COR-L47 (cell line): ENCODE data around the gene SRC.

Source experiments
- DNase-seq: peaks from one replicate; lab custom pipeline; 2025; lab: John Stamatoyannopoulos, UW

Gene SRC

GRCh38 chr20:37315021-37315451, 30.9 kb upstream of the SRC start:
- DNase-seq = no peak

GRCh38 chr20:37315452-37316110, 30.4 kb upstream of the SRC start:
- no peak for DNase-seq

DNA sequence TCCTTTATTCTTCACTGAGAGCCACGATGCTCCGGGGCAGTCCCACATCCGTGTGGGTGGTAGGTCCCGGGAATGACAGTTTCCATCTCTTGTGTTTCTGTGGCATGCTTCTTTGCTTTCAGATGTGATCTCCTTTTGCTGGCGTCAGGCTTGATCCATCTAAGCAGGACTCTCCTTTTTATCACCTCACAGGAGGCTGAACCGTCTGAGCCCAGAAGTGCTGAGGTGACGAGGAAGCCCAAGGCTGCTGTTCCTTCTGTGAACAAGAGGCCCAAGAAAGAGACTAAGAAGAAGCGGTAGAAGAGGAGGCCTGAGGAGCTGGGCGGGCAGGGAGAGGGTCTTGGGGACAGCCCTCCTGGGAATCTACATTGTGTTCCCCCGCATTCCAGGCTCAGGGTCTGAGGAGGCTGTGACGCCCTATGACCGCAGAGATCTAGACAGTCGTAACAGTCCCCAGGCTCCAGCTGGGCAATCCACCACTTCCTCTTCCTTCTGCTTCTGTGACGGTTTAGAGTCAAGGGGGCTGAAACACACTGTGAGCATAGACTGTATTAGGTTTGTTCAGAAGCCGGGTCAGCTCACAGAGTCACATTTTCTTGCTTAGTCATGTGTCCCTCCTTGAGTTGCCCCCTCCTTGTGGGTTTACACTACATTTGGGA, 29.7 kb upstream of the SRC start:
- no peak for DNase-seq

DNA sequence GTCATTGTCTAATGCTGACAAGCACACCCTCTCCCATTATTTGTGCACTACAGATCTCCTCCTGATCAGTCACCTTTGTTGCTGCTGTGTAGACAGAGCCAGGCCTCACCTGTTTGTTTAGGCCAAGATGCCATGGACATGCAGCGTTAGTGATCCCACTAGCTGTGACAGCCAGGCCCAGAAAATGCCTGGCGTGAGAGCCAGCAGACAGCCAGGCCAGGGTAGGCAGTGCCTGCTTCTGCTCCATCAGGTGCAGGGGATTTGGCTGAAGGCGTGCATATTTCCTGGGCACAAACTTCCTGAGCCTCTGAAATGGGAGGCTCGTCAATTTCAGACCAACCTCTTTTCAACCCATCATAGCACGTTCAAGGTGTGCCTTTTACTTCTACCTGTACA, 29.2 kb upstream of the SRC start:
- DNase-seq = peak; percentile 68

GRCh38 chr20:37317316-37317715, 28.6 kb upstream of the SRC start:
- DNase-seq = no peak

DNA sequence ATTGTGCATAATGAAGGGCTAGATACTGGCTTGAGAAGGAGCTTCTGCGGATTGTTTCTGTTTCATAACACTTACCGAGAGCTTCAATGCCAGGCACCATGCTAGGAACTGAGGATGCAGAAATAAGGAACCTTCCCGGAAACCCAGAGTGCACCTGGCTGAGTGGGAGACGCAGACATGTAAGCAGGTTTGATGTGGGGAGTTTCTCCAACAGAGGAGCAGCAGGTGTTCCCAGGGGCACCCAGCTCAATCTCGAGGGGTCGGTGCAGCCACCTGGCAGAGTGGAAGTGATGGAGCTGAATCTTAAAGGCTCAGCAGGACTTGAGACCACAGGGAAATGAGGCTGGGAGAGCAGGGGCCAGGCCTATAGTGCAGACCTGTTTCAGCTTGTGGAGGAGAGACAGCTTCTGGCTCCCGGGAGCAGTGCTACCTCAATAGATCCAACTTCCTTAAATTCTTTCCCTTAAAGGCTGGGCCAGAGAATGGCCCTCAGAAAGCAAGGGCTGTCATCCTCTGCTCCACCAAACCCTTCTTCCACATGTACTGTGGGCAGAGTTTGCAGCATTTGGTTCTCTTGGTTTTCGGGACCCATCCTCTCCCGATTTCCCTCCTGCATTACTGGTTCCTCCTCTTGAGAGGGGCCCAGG, 27.8 kb upstream of the SRC start:
- DNase-seq = no peak

DNA sequence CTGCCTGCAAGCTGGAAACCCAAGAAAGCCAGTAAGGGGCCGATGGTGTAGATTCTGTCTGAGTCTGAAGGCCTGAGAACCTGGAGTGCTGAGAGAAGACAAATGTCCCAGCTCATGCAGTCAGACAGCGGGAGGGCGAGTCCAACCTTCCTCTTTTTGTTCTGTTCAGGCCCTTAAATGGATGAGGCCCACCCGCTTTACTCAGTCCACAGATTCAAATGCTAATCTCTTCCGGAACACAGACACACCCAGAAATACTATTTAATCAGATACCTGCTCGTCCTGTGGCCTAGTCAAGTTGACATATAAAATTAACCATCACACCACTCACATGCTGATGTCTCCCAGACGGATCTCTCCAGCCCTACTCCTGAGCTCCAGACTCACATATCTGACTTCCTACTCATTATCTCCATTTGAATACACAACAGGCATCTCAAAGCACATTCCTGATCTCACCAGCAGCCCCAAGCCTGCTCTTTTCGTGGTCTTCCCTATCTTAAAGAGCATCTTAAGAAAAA, 26.7 kb upstream of the SRC start:
- DNase-seq = no peak

DNA sequence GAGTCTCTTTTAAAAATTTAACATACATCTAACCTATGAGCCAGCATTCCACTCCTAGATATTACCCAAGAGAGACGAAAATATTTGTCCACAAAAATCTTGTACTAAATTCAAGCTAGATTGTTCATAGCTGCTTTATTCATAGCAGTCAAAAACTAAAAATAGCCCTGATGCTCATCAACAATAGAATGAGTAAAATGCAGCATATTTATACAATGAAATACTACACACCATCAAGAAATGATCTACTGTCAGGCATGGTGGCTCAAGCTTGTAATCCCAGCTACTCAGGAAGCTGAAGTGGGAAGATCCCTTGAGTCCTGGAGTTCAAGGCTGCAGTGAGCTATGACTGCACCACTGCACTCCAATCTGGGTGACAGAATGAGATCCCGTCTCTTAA, 22.0 kb upstream of the SRC start:
- no peak for DNase-seq

DNA sequence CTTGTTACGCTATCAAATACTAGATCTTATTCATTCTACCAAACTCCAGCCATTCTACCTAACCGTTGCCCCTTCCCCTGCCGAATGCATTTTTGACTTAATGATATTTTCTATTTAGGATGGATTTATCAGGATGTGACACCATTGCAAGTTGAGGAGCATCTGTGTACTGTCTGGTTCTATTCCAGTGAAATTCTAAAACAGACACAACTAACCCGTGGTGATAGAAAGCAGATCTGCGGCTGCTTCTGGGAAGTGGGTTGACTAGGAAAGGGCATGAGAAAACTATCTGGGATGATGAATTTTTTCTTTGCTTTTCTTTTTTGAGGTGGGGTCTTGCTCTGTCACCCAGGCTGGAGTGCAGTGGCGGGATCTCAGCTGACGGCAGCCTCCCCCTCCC, 20.7 kb upstream of the SRC start:
- DNase-seq = no peak

DNA sequence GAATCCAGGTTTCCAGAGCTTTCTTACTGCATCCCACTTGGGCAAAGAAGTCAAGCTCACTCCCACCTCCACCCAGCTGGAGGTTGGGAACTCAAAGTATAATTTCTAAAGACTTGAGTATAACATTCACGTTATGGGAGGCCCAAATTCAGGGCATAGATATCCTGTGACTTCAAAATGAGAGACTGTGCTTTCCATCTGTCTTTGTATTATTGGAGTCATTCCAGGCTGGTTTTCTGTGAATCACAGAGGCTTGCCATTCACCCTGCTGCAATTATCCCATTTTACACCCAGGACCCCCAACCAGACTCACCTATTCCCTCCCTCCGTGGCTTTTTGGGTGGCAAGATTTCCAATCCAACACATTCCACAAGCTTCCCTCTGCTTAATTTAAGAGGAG, 19.3 kb upstream of the SRC start:
- DNase-seq = no peak

DNA sequence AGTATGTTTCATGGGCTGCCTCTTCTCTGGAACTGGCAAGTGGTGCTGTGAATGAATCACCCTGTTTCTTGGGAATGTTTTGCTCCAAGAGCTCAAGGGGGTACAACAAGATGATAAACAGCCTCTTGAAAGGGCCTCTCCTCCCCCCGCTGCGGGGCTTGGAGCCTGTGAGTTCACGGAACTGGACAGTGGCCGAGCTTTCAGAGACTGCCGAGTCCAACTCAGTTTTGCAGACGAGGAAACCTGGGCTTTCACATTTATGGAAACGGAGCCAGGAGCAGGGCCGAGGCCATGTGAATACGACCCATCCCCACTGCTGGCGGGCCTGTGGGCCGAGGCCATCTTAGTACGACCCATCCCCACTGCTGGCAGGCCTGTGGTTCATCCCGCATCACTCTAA, 18.2 kb upstream of the SRC start:
- DNase-seq = no peak

- no peak for DNase-seq
Observed at GRCh38 chr20:37328149-37328945, 17.6 kb upstream of the SRC start.

DNA sequence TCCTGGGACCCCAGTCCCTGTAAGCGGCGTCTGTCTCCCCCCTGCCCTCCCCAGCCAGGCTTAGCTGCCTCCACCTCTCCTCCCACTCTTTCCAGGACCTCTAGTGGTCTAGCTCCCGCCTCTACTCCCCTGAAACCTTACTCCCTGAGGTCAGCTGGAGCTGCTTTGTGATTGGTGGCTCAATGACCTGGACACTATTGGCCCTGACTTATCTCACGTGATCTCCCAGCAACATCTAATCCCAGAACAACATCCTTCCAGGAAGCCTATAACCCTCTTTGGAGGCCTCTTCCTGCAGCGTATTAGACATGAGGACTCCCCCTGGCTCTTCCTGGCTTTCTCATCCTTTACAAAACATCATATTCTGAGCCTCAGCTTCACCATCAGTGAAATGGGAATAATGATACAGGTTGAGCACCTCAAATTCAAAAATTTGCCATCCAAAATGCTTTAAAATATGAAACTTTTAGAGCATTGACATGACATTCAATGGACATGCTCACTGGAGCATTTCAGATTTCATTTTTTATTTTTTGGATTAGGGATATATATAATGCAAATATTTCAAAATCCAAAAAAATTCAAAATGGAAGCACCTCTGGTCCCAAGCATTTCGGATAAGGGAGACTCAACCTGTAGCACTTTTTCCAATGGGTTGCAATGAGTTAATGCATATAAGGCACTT, 16.3 kb upstream of the SRC start:
- no peak for DNase-seq

GRCh38 chr20:37330316-37330715, 15.6 kb upstream of the SRC start:
- DNase-seq = no peak

DNA sequence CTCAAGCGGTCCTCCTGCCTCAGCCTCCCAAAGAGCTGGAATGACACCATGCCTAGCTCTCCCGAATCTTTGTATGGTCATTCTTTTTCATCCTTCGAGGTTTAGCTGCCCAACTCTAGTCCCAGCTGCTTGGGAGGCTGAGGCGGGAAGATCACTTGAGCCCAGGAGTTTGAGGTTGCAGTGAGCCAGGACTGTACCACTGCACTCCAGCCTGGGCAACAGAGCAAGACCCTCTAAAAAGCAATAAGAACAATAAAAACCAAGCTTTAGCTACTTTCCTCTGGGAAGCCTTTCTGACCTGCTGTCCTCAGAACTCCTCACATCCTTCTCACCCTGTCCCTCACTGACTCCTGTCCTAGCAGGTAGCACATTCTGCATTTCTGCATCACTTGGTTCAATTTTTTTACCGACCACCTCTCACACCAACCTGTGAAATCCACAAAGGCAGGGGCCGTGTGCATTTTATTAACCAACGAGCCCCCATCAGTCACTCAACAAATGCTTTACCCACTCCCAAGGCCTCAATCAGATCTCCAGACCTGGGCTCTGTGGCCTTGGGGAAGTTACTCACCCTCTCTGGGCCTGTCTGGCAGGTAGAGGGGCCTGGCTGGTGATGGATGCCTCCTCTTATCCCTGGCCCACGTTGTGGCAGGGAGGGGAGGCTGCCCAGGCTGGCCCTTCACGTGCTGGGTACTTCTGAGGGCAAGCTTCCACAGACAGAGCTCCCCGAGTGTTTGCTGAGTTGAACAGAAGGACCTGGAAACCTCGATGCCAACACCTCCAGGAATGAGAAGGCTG, 14.7 kb upstream of the SRC start:
- DNase-seq = no peak

DNA sequence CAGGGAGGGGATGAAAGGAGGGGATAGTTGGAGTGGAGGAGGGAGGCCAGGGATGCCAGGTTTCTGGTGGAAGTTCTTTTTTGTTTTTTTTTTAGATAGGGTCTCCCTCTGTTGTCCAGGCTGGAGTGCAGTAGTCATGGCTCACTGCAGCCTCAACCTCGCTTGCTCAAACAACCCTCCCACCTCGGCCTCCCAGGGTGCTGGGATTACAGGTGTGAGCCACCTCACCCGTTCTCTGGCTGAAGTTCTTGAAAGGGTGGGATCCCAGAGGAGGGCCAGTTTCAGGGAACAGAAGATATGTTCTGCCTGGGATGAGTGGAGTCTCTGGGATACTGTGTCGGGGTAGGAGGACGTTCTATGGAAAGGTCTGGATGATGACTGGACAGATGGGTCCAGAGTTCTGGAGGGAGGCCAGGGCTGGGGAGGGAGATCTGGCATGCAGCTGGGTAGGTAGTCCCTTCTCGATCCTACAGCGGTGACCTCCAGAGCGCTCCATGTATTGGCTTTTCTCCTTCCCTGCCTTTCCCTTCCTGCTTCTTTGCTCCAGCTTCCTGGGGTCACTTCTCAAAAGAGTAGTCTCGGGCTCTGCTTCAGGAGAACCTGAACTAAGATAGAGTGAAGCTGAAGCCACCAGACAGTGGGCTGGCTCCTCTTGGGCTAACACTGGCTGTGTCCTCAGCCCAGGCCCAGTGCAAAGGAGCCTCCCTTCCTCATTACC, 12.7 kb upstream of the SRC start:
- DNase-seq = no peak

- DNase-seq = no peak
Observed at GRCh38 chr20:37333848-37334318, 12.1 kb upstream of the SRC start.

GRCh38 chr20:37334450-37334849, 11.5 kb upstream of the SRC start:
- no peak for DNase-seq

GRCh38 chr20:37335642-37336368, 10.1 kb upstream of the SRC start:
- DNase-seq = no peak
